ENCODE results near the gene DENND5A.

DNA sequence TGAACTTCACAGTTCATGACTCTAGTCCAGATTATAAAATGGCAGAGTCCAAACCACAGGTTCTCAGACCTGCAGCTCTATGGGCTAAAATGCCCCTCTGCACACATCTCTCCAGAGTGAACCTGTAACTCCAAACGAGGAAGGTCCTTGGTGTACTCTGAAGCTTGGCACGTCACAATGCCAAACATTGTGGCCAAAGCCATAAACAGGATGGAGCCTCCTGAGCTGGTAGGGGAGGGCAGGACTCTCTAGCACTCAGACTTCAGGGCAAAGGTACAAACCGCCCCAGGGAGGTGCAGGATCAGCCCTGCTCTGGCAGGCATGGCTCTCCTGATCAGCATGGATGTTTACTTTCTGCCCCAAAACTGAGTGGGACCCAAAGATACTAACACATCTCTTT, 176.1 kb downstream of the DENND5A start:
- no peak for TF ChIP-seq POLR2A (IDR thresholded peaks at IDR 0.05)
- TF ChIP-seq, protein P1, sequence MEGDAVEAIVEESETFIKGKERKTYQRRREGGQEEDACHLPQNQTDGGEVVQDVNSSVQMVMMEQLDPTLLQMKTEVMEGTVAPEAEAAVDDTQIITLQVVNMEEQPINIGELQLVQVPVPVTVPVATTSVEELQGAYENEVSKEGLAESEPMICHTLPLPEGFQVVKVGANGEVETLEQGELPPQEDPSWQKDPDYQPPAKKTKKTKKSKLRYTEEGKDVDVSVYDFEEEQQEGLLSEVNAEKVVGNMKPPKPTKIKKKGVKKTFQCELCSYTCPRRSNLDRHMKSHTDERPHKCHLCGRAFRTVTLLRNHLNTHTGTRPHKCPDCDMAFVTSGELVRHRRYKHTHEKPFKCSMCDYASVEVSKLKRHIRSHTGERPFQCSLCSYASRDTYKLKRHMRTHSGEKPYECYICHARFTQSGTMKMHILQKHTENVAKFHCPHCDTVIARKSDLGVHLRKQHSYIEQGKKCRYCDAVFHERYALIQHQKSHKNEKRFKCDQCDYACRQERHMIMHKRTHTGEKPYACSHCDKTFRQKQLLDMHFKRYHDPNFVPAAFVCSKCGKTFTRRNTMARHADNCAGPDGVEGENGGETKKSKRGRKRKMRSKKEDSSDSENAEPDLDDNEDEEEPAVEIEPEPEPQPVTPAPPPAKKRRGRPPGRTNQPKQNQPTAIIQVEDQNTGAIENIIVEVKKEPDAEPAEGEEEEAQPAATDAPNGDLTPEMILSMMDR (IDR thresholded peaks at IDR 0.05) = no peak

Data from right lobe of liver (tissue), 4 donors.